H1 (cell line): ENCODE data around the gene MREG. TPM values are rescaled to one million over a fixed set of nuclear protein-coding genes. Genes with fewer than 3 reads are reported as not detected.

Experiments used
- CTCF ChIA-PET: fragments of 300-600 bp; sonication (Branson Sonifier 250); formaldehyde crosslinking; loops from one replicate; lab custom pipeline; 2021; ENCODE audit not compliant: partially characterized antibody; lab: Charles Lee
- POLR2A ChIA-PET: fragments of 300-600 bp; sonication (Branson Sonifier 250); formaldehyde crosslinking; loops from one replicate; lab custom pipeline; 2021; ENCODE audit warnings: inconsistent platforms; ENCODE audit not compliant: partially characterized antibody; lab: Charles Lee
- DNase-seq, 2 experiments: peaks; one replicate each; pipeline versions ENCODE4 v3.0.0 to v3.0.0-alpha.2; 2010 to 2022; ENCODE audit warnings: low spot score in 2 of 2, low read depth in 1 of 2, mixed read lengths in 1 of 2
- FAIRE-seq: peaks from 2 replicates; lab custom pipeline; 2011; peaks lifted over from hg19 to GRCh38; lab: Jason Lieb, UNC
- H2AFZ ChIP-seq: 2 replicates; pipeline ENCODE4 v1.8.1; 2012; ENCODE audit warnings: low read length, inconsistent platforms
- H2AK5ac ChIP-seq: 2 replicates; pipeline ENCODE4 v1.6.1; 2013; ENCODE audit warnings: low read depth, low read length
- H2BK120ac ChIP-seq: replicated peaks from 2 replicates; pipeline ENCODE3; 2013; ENCODE audit warnings: low read depth, low read length, inconsistent platforms
- H2BK12ac ChIP-seq: 2 replicates; pipeline ENCODE4 v1.6.1; 2013; ENCODE audit warnings: low read depth, low read length
- H2BK15ac ChIP-seq: 2 replicates; pipeline ENCODE4 v1.6.1; 2013; ENCODE audit warnings: low read length
- H2BK20ac ChIP-seq: 2 replicates; pipeline ENCODE4 v1.6.1; 2013; ENCODE audit warnings: low read length
- H2BK5ac ChIP-seq: 2 replicates; pipeline ENCODE4 v1.6.1; 2013; ENCODE audit warnings: low read depth, low read length
- H3K14ac ChIP-seq: 2 replicates; pipeline ENCODE4 v1.6.1; 2013; ENCODE audit warnings: inconsistent platforms; ENCODE audit not compliant: insufficient read length
- H3K18ac ChIP-seq: 2 replicates; pipeline ENCODE4 v1.6.1; 2013; ENCODE audit warnings: low read length; ENCODE audit errors: extremely low read depth
- H3K23ac ChIP-seq: 2 replicates; pipeline ENCODE4 v1.6.1; 2013; ENCODE audit warnings: inconsistent platforms; ENCODE audit not compliant: insufficient read length
- H3K23me2 ChIP-seq: 2 replicates; pipeline ENCODE4 v1.6.1; 2013; ENCODE audit warnings: low read depth, low read length
- H3K27ac ChIP-seq: 2 replicates; pipeline ENCODE4 v1.6.1; 2011; ENCODE audit warnings: low read depth, low read length, inconsistent platforms
- H3K27me3 ChIP-seq, 4 experiments: replicated peaks in 1 of 4; 1 replicate in 1 of 4; 2 replicates in 3 of 4; pipeline versions ENCODE4 v1.6.1 to v1.8.1; 2011 to 2013; ENCODE audit warnings: low read length in 3 of 4, mild to moderate bottlenecking in 3 of 4, inconsistent platforms in 2 of 4, mixed read lengths in 2 of 4, moderate library complexity in 1 of 4; ENCODE audit not compliant: control insufficient read depth in 3 of 4, insufficient read depth in 3 of 4; ENCODE audit errors: extremely low read depth in 1 of 4
- H3K36me3 ChIP-seq, 4 experiments: 2 replicates each; pipeline versions ENCODE4 v1.6.1 to v1.8.1; 2011 to 2013; ENCODE audit warnings: mild to moderate bottlenecking in 4 of 4, low read length in 3 of 4, moderate library complexity in 2 of 4, control low read depth in 1 of 4, inconsistent platforms in 1 of 4; ENCODE audit not compliant: insufficient read depth in 4 of 4, control insufficient read depth in 2 of 4
- H3K4ac ChIP-seq: replicated peaks from 2 replicates; pipeline ENCODE3; 2013; ENCODE audit warnings: low read length, low read depth, mixed read lengths, inconsistent platforms; ENCODE audit not compliant: insufficient read length
- H3K4me1 ChIP-seq, 4 experiments: replicated peaks in 1 of 4; 1 replicate in 1 of 4; 2 replicates in 3 of 4; pipeline versions ENCODE4 v1.6.1 to v1.8.1; 2011 to 2013; ENCODE audit warnings: low read length in 3 of 4, inconsistent platforms in 2 of 4, mixed read lengths in 1 of 4; ENCODE audit not compliant: insufficient read depth in 4 of 4, control insufficient read depth in 3 of 4
- H3K4me2 ChIP-seq, 2 experiments: 2 replicates each; pipeline versions ENCODE4 v1.6.1 to v1.8.1; 2011 to 2013; ENCODE audit warnings: low read depth in 2 of 2, low read length in 2 of 2, control low read depth in 1 of 2, inconsistent platforms in 1 of 2, mild to moderate bottlenecking in 1 of 2; ENCODE audit not compliant: insufficient read depth in 1 of 2
- H3K4me3 ChIP-seq, 4 experiments: fragments of 200-600, 300-600 bp in 1 of 4; sonication (generic), shearing (Covaris generic), sonication (Bioruptor Twin) in 1 of 4; 2 replicates each; pipeline versions ENCODE4 v1.5.1 to v1.8.1; 2011 to 2016; ENCODE audit warnings: low read length in 4 of 4, low read depth in 3 of 4, control low read depth in 2 of 4, inconsistent platforms in 2 of 4, mild to moderate bottlenecking in 2 of 4, mixed read lengths in 1 of 4, moderate library complexity in 1 of 4; ENCODE audit not compliant: insufficient read depth in 2 of 4; ENCODE audit errors: extremely low read depth in 1 of 4
- H3K56ac ChIP-seq: replicated peaks from 2 replicates; pipeline ENCODE3; 2013; ENCODE audit warnings: low read depth, mild to moderate bottlenecking, mixed read lengths, low read length, inconsistent platforms; ENCODE audit not compliant: insufficient read length
- H3K79me1 ChIP-seq: 2 replicates; pipeline ENCODE4 v1.6.1; 2013; ENCODE audit warnings: low read depth, low read length, control low read depth
- H3K79me2 ChIP-seq, 2 experiments: 2 replicates each; pipeline versions ENCODE4 v1.6.1 to v1.8.1; 2012 to 2013; ENCODE audit warnings: low read length in 2 of 2, mild to moderate bottlenecking in 2 of 2, inconsistent platforms in 1 of 2; ENCODE audit not compliant: insufficient read depth in 2 of 2, control insufficient read depth in 1 of 2
- H3K9ac ChIP-seq, 4 experiments: replicated peaks in 1 of 4; 1 replicate in 1 of 4; 2 replicates in 3 of 4; pipeline versions ENCODE4 v1.6.1 to v1.8.1; 2011 to 2013; ENCODE audit warnings: low read depth in 3 of 4, low read length in 3 of 4, control low read depth in 2 of 4, mild to moderate bottlenecking in 2 of 4, moderate library complexity in 2 of 4, inconsistent platforms in 1 of 4; ENCODE audit errors: extremely low read depth in 1 of 4
- H3K9me3 ChIP-seq, 2 experiments: 2 replicates each; pipeline versions ENCODE4 v1.6.1 to v1.8.1; 2012 to 2013; ENCODE audit warnings: mild to moderate bottlenecking in 2 of 2, moderate library complexity in 2 of 2, control low read depth in 1 of 2, inconsistent platforms in 1 of 2, low read depth in 1 of 2, low read length in 1 of 2, mixed read lengths in 1 of 2; ENCODE audit not compliant: insufficient read depth in 2 of 2
- H4K20me1 ChIP-seq, 2 experiments: replicated peaks in 1 of 2; 2 replicates each; pipeline versions ENCODE3 to v1.8.1; 2011 to 2013; ENCODE audit warnings: inconsistent platforms in 2 of 2, low read length in 2 of 2, mild to moderate bottlenecking in 1 of 2; ENCODE audit not compliant: insufficient read depth in 2 of 2, control insufficient read depth in 1 of 2
- H4K5ac ChIP-seq: 2 replicates; pipeline ENCODE4 v1.6.1; 2013; ENCODE audit warnings: low read length, low read depth, mixed read lengths, inconsistent platforms; ENCODE audit not compliant: insufficient read length
- H4K8ac ChIP-seq: 2 replicates; pipeline ENCODE4 v1.8.0; 2013; ENCODE audit warnings: mild to moderate bottlenecking, moderate library complexity, low read length, inconsistent platforms; ENCODE audit not compliant: insufficient read depth; ENCODE audit errors: extremely low read depth
- H4K91ac ChIP-seq: replicated peaks from 2 replicates; pipeline ENCODE3; 2013; ENCODE audit warnings: low read length, mixed read lengths, inconsistent platforms; ENCODE audit not compliant: insufficient read length
- CHD2 ChIP-seq: IDR thresholded peaks from 2 replicates; pipeline ENCODE4 v1.6.1; 2012; ENCODE audit warnings: low read length, improper control_type of control experiment
- EP300 ChIP-seq, 2 experiments: IDR thresholded peaks; 1 replicate in 1 of 2; 2 replicates in 1 of 2; pipeline ENCODE4 v1.6.1; 2011 to 2012; ENCODE audit warnings: low read depth in 2 of 2, low read length in 2 of 2, mild to moderate bottlenecking in 2 of 2, borderline replicate concordance in 1 of 2, inconsistent platforms in 1 of 2, moderate library complexity in 1 of 2
- POLR2A ChIP-seq, 2 experiments: IDR thresholded peaks; 1 replicate in 1 of 2; 2 replicates in 1 of 2; pipeline ENCODE4 v1.6.1; 2011; ENCODE audit warnings: low read depth in 2 of 2, low read length in 2 of 2, mild to moderate bottlenecking in 2 of 2; ENCODE audit errors: control extremely low read depth in 1 of 2
- RAD21 ChIP-seq, 2 experiments: IDR thresholded peaks in 1 of 2; conservative IDR thresholded peaks in 1 of 2; 2 replicates each; pipeline ENCODE4 v1.6.1; 2011; ENCODE audit warnings: low read depth in 2 of 2, low read length in 2 of 2, improper control_type of control experiment in 1 of 2, inconsistent platforms in 1 of 2, mild to moderate bottlenecking in 1 of 2, moderate library complexity in 1 of 2
- RNF2 ChIP-seq: fragments of 200-900, 300-1000 bp; sonication (generic); IDR thresholded peaks from 2 replicates; pipeline ENCODE4 v1.7.1; 2016; ENCODE audit warnings: borderline replicate concordance, low read depth, mild to moderate bottlenecking, antibody characterized with exemption, low read length; ENCODE audit not compliant: poor library complexity, severe bottlenecking; ENCODE audit errors: missing control alignments
- SP4 ChIP-seq: IDR thresholded peaks from 2 replicates; pipeline ENCODE4 v1.6.1; 2012; ENCODE audit warnings: low read length, inconsistent platforms
- WGBS, 2 experiments: shearing (Covaris generic) in 1 of 2; methylation state at CpG; one replicate each; pipeline versions ENCODE4 v1.1.6 to v1.1.7; 2013 to 2015; ENCODE audit warnings: low lambda C conversion rate in 2 of 2, mixed read lengths in 2 of 2, inconsistent platforms in 1 of 2, low coverage in 1 of 2, missing lambda C conversion rate in 1 of 2; ENCODE audit not compliant: insufficient replicate concordance in 2 of 2, insufficient coverage in 1 of 2, insufficient read length in 1 of 2; ENCODE audit errors: extremely low coverage in 1 of 2, missing lambda C conversion rate in 1 of 2; 5-methylcytosine and 5-hydroxymethylcytosine counted together
- polyA plus RNA-seq, 7 experiments: library from polyadenylated mRNA; depleted of rRNA in 3 of 7; stranded (reverse) in 5 of 7; unstranded in 2 of 7; fragments of >200 nt in 5 of 7; fragments of 200-250 nt in 2 of 7; gene quantifications; 1 replicate in 5 of 7; 2 replicates in 1 of 7; 4 replicates in 1 of 7; pipeline versions ENCODE4 v1.2.1 to v1.2.3, GENCODE V29; 2011 to 2013; ENCODE audit warnings: missing spikeins in 2 of 7, mixed read lengths in 2 of 7
- total RNA-seq: library from RNA; stranded (reverse); fragmentation: NEBNext Ultra II Directional; extraction: Animal tissue kit (Norgen Biotek cat#: 25700); gene quantifications from 2 replicates; pipeline ENCODE4 v1.2.1, GENCODE V29; 2021
- TF ChIP-seq, protein P1 (sequence below), 3 experiments: IDR thresholded peaks; 1 replicate in 2 of 3; 2 replicates in 1 of 3; pipeline versions ENCODE4 v1.5.1 to v1.6.1; 2011; ENCODE audit warnings: low read length in 3 of 3, mild to moderate bottlenecking in 3 of 3, inconsistent platforms in 2 of 3, low read depth in 1 of 3, moderate library complexity in 1 of 3; ENCODE audit not compliant: insufficient read depth in 1 of 3; ENCODE audit errors: control extremely low read depth in 1 of 3

The MREG gene
- total and polyA plus RNA-seq, 2 of the 8 experiments (the other 6 are each of a cell fraction or from before 2014, with no cell fraction given) = 7.5 to 31.9 TPM

- Histone ChIP-seq H3K4me1 (peaks cover 4 to 14% (median 8%) of the 10 kb centered on the region in 4 experiments; a peak in 4 of 7 replicates), H3K23ac (no peak overlapping the region), H3K27ac (no peak overlapping the region), H3K36me3 (no peaks in the 10 kb centered on the region), H2BK5ac (no peak overlapping the region), H2BK12ac (no peak overlapping the region), H3K9ac (no peak overlapping the region), H3K79me1 (peaks cover 7% of the 10 kb centered on the region), H4K5ac (no peak overlapping the region), H3K4ac (no peak overlapping the region), H2AK5ac (no peak overlapping the region), H3K4me2 (no peak overlapping the region), H4K91ac (no peak overlapping the region), H3K9me3 (no peaks in the 10 kb centered on the region), H4K8ac (no peak overlapping the region), H3K23me2 (peaks cover 2% of the 10 kb centered on the region; the same call in 1 of the 2 replicates), H2BK20ac (no peak overlapping the region), H2BK120ac (no peak overlapping the region), H3K79me2 (peaks cover 0 to 71% of the 10 kb centered on the region in 2 experiments; a peak in 3 of 4 replicates), H2BK15ac (no peak overlapping the region), H3K14ac (no peak overlapping the region), H2AFZ (no peak overlapping the region), H3K27me3 (no peaks in the 10 kb centered on the region), H4K20me1 (peaks cover 0 to 2% of the 10 kb centered on the region in 2 experiments), H3K56ac (no peak overlapping the region), H3K4me3 (no peak overlapping the region), H3K18ac (no peak overlapping the region)
- 76% methylated on average over 3 of the region's 3 CpGs; no CpG with 5 or more reads in 1 of the 2 experiments for WGBS, 2 experiments
- CTCF ChIA-PET = interaction anchor here (0.7 to 2.1 kb wide), 8 partner anchors 10 to 75 kb away, joined by 3 to 15 read pairs (median 5); no protein-coding TSS in a partner anchor
- TF ChIP-seq RNF2 (no peak), CHD2 (no peak), EP300 (IDR thresholded peaks at IDR 0.05; ENCODE audit: borderline replicate concordance in 1 of 2, low read depth in 2 of 2, low read length in 2 of 2) (no peak), RAD21 (IDR thresholded peaks at IDR 0.05 in 1 of 2, conservative IDR thresholded peaks at IDR 0.05 in 1 of 2; ENCODE audit: low read depth in 2 of 2, low read length in 2 of 2) (peak in 1 of 2 experiments; percentile 14; a peak in 1 of 4 replicates), POLR2A (IDR thresholded peaks at IDR 0.05; ENCODE audit: control extremely low read depth in 1 of 2, low read depth in 2 of 2, low read length in 2 of 2) (no peak), SP4 (no peak)
- TF ChIP-seq, protein P1, sequence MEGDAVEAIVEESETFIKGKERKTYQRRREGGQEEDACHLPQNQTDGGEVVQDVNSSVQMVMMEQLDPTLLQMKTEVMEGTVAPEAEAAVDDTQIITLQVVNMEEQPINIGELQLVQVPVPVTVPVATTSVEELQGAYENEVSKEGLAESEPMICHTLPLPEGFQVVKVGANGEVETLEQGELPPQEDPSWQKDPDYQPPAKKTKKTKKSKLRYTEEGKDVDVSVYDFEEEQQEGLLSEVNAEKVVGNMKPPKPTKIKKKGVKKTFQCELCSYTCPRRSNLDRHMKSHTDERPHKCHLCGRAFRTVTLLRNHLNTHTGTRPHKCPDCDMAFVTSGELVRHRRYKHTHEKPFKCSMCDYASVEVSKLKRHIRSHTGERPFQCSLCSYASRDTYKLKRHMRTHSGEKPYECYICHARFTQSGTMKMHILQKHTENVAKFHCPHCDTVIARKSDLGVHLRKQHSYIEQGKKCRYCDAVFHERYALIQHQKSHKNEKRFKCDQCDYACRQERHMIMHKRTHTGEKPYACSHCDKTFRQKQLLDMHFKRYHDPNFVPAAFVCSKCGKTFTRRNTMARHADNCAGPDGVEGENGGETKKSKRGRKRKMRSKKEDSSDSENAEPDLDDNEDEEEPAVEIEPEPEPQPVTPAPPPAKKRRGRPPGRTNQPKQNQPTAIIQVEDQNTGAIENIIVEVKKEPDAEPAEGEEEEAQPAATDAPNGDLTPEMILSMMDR (IDR thresholded peaks at IDR 0.05; ENCODE audit: control extremely low read depth in 1 of 3, insufficient read depth in 1 of 3, low read depth in 1 of 3, low read length in 3 of 3) = peak in 1 of 3 experiments; percentile 27; a peak in 1 of 4 replicates
- FAIRE-seq = peak; percentile 48
- DNase-seq = no peak
- POLR2A ChIA-PET = interaction anchor here (2.5 kb wide), 1 partner anchor 14 kb away, joined by 7 read pairs; no protein-coding TSS in a partner anchor
Measured at GRCh38 chr2:216008387-216008786, 5.0 kb downstream of the MREG start.
